Stimulated activated naive CD8-positive, alpha-beta T cell treated with anti-CD3 and anti-CD28 coated beads, Interleukin-15, Interleukin-2, amounts not matched to agents 100 ng/mL and 50 ng/mL, for 24 hours (primary cell): Measurements from ENCODE around the gene CBFA2T3.
A peak's percentile ranks its signal among the peaks of the same experiment; 100 is the strongest.

Experiments used
- H3K27ac Mint-ChIP-seq: one replicate; pipeline ENCODE4 v1.8.0; 2021; ENCODE audit warnings: mild to moderate bottlenecking, mixed read lengths
- H3K27me3 Mint-ChIP-seq: one replicate; pipeline ENCODE4 v1.8.0; 2021; ENCODE audit warnings: mixed read lengths
- H3K36me3 Mint-ChIP-seq: one replicate; pipeline ENCODE4 v1.8.0; 2021; ENCODE audit warnings: low read depth, mixed read lengths
- H3K4me1 Mint-ChIP-seq: one replicate; pipeline ENCODE4 v1.8.0; 2021; ENCODE audit warnings: low read depth, mixed read lengths
- H3K4me3 Mint-ChIP-seq: one replicate; pipeline ENCODE4 v1.8.0; 2021; ENCODE audit warnings: mild to moderate bottlenecking, mixed read lengths
- H3K9me3 Mint-ChIP-seq: one replicate; pipeline ENCODE4 v1.8.0; 2021; ENCODE audit warnings: mixed read lengths

CBFA2T3 gene

DNA sequence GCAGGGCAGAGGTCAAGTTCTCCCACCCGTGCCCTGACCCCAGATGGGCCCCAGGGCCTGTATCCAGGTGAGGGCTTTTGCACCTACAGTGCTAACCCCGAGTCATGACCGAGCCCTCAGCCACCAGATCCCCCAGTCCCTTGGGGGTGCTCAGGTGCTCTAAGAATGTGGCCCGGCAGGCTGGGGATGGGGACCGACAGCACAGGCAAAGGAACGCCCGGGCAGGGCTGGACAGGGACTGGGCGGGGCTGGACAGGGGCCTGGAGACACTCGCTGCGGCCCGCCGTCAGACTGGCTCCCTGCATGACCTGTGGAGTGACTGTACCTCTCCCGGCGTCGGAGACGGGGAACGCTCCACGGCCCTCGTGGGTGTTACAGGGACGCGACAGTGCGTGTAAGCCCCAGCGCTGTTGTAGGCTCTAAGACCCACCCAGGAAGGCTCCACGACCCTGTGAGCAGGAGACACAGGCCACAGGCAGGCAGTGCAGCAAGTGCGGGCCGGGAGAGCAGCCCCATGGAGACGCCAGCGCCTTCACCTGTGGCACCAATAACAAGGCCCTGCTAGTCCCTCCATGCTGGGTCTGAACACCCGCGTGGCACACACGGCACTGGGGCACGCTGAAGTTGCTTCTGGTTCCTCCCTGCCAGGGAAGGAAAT is 38.8 kb downstream of the CBFA2T3 start:
- H3K27ac Mint-ChIP-seq: no peak overlapping the region
- H3K4me1 Mint-ChIP-seq: peaks cover 8% of the 10 kb centered on the region
- no peaks in the 10 kb centered on the region for H3K36me3 Mint-ChIP-seq
- H3K9me3 Mint-ChIP-seq: no peaks in the 10 kb centered on the region
- peaks cover 34% of the 10 kb centered on the region for H3K27me3 Mint-ChIP-seq
- no peak overlapping the region for H3K4me3 Mint-ChIP-seq

DNA sequence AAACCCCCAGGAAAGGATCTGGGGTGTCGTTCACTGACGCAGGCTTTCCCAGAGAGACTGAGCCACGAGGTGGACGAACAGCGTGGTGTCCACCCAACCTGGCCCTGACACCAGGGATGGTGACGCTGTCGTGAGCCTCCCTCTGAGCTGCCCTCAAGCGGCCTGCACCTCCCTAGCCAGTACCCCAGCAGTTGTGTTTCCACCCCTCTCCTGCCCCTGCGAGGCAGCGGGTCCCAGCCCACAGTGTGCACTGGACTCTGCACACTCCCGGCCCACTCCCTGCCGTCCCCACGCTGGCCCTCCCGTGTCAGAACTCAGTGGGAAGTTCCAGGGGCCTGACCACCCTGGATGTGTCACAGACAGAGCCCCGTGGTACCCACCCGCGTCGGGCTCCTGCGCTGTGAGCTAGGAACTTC is 39.8 kb downstream of the CBFA2T3 start:
- no peaks in the 10 kb centered on the region for H3K36me3 Mint-ChIP-seq
- H3K4me3 Mint-ChIP-seq: no peak overlapping the region
- peaks cover 8% of the 10 kb centered on the region for H3K4me1 Mint-ChIP-seq
- no peaks in the 10 kb centered on the region for H3K9me3 Mint-ChIP-seq
- peaks cover 24% of the 10 kb centered on the region for H3K27me3 Mint-ChIP-seq
- no peak overlapping the region for H3K27ac Mint-ChIP-seq

GRCh38 chr16:88936556-88937205 is 40.3 kb downstream of the CBFA2T3 start:
- Mint-ChIP-seq H3K4me3 (no peak overlapping the region), H3K36me3 (no peaks in the 10 kb centered on the region), H3K9me3 (no peaks in the 10 kb centered on the region), H3K27me3 (peaks cover 22% of the 10 kb centered on the region), H3K4me1 (peaks cover 8% of the 10 kb centered on the region), H3K27ac (no peak overlapping the region)

GRCh38 chr16:88936008-88936555 is 40.9 kb downstream of the CBFA2T3 start:
- Mint-ChIP-seq H3K4me3 (peak overlapping the region; percentile 13), H3K27me3 (peaks cover 22% of the 10 kb centered on the region), H3K4me1 (peaks cover 8% of the 10 kb centered on the region), H3K36me3 (no peaks in the 10 kb centered on the region), H3K9me3 (no peaks in the 10 kb centered on the region), H3K27ac (no peak overlapping the region)

DNA sequence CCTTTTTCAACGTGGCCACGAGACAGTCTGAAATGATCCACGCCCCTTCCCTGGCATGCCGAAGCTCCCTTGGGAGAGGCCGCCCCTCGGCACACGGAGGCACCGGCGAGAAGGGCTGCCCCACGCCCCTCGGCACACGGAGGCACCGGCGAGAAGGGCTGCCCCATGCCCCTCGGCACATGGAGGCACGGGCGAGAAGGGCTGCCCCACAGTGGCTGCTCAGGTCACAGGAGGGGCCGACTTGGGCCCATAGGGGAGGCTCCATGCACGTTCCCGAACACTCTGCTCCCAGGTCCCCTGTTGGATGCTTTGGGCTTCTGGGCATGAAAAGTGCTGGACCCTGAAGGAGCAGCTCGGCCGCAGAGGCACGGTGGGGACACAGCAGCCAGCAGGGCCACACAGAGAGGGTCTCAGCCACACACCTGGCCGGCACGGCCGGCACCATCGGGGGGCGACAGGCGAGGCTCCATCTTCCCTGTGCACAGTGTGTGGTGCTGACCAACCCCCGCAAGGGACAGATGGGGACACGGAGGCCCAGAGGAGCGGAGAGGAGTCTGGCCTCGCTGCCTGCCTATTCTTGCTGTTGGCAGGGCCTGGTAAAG is 42.8 kb downstream of the CBFA2T3 start:
- Mint-ChIP-seq H3K27me3 (peaks cover 17% of the 10 kb centered on the region), H3K4me1 (peaks cover 5% of the 10 kb centered on the region), H3K4me3 (no peak overlapping the region), H3K27ac (no peak overlapping the region), H3K9me3 (no peaks in the 10 kb centered on the region), H3K36me3 (no peaks in the 10 kb centered on the region)

DNA sequence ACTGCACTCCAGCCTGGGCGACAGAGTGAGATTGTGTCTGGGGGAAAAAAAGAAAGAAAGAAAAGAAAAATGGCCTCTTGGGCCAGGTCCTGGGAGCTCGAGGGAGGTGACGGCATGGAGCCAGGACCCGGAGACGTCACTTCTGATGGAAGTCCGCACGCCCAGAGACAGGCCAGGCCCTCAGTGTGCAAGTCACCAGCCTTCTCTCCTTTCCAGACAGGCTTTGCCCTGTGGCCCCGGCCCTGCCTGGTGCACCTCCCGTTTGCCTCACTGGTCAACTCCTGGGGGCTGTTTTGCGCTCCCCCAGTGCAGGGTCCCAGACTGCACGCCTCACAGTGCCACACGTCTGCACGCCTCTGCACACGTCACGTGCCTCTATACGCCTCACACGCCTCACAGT is 44.1 kb downstream of the CBFA2T3 start:
- Mint-ChIP-seq H3K27ac (no peak overlapping the region), H3K36me3 (no peaks in the 10 kb centered on the region), H3K4me3 (no peak overlapping the region), H3K4me1 (no peaks in the 10 kb centered on the region), H3K27me3 (peaks cover 13% of the 10 kb centered on the region), H3K9me3 (no peaks in the 10 kb centered on the region)

- Mint-ChIP-seq H3K36me3 (no peaks in the 10 kb centered on the region), H3K4me3 (no peak overlapping the region), H3K9me3 (no peaks in the 10 kb centered on the region), H3K27me3 (peaks cover 4% of the 10 kb centered on the region), H3K4me1 (no peaks in the 10 kb centered on the region), H3K27ac (no peak overlapping the region)
Observed at GRCh38 chr16:88931936-88932335, 45.1 kb downstream of the CBFA2T3 start.

GRCh38 chr16:88931373-88931900 is 45.6 kb downstream of the CBFA2T3 start:
- H3K27me3 Mint-ChIP-seq: no peaks in the 10 kb centered on the region
- H3K4me3 Mint-ChIP-seq: no peak overlapping the region
- no peaks in the 10 kb centered on the region for H3K36me3 Mint-ChIP-seq
- H3K4me1 Mint-ChIP-seq: no peaks in the 10 kb centered on the region
- no peak overlapping the region for H3K27ac Mint-ChIP-seq
- H3K9me3 Mint-ChIP-seq: no peaks in the 10 kb centered on the region

DNA sequence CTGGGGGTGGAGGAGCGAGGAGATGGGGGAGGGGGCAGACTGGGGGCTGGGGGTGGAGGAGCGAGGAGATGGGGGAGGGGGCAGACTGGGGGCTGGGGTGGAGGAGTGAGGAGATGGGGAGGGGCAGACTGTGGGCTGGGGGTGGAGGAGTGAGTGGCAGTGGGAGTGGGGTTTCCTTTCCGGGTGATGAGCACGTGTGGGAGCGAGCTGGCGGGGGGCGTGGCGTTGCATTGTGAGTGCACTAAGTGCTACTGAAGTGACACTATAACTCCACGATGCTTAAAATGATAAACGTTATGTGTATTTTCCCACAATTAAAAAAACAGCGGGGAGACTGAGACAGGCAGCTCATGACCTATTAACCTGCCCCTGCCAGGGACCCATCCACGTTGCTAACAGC is 46.3 kb downstream of the CBFA2T3 start:
- Mint-ChIP-seq H3K36me3 (no peaks in the 10 kb centered on the region), H3K9me3 (no peaks in the 10 kb centered on the region), H3K27me3 (no peaks in the 10 kb centered on the region), H3K4me3 (no peak overlapping the region), H3K4me1 (no peaks in the 10 kb centered on the region), H3K27ac (no peak overlapping the region)

- no peaks in the 10 kb centered on the region for H3K4me1 Mint-ChIP-seq
- H3K36me3 Mint-ChIP-seq: no peaks in the 10 kb centered on the region
- no peaks in the 10 kb centered on the region for H3K9me3 Mint-ChIP-seq
- H3K4me3 Mint-ChIP-seq: no peak overlapping the region
- H3K27me3 Mint-ChIP-seq: no peaks in the 10 kb centered on the region
- no peak overlapping the region for H3K27ac Mint-ChIP-seq
Observed at GRCh38 chr16:88929091-88929445, 47.9 kb downstream of the CBFA2T3 start.

DNA sequence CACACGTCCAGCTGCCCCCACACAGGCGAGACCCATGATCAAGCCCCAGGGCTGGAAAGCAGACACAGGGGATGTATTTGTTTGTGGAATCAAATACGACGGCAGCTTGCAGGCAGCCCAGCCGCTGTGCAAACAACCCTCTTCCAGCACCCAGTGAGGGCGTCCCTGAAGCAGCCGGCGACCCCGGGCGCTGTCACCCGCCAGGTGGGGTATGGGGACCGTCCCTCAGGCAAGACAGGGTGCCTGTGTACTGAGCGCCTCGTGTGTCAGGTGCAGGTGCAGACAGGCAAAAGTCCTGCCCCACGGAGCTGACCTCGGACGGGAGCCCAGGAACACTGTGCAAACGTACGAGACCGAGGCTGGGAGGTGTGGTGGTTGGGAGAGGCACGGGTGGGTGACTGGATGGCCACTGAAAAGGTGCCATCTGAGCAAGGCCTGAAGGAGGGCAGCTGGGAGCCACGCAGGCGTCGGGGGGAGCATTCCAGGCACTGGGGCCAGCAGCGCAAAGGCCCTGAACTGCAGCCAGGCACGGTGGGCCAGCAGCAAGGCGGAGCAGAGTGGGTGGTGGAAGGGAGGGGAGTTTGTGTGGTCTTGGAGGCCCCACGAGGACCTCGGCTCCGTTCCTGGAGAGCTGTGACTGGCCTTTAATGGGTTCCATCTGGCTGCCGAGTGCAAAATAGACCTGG is 48.5 kb downstream of the CBFA2T3 start:
- Mint-ChIP-seq H3K27me3 (no peaks in the 10 kb centered on the region), H3K4me3 (no peak overlapping the region), H3K27ac (no peak overlapping the region), H3K9me3 (no peaks in the 10 kb centered on the region), H3K36me3 (no peaks in the 10 kb centered on the region), H3K4me1 (no peaks in the 10 kb centered on the region)

DNA sequence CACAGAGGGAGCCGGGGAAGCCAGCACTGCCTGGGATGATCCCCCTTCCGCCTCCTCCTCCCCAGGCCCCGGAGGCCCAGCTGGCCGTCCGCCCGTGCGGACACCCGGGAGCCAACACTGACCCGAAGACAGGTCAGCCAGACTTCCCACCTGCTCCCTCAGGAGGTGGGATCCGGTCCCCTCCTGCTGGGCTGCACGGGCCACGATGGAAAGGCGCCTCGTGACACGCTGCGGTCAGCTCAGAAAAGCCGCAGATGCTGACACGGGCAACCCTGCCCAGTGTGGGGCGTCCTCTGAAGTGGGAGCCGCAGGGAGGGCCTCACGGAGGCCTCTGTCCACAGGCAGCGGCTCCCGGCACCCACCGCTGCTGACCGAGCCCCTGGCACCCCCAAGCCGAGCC is 49.3 kb downstream of the CBFA2T3 start:
- Mint-ChIP-seq H3K36me3 (no peaks in the 10 kb centered on the region), H3K9me3 (no peaks in the 10 kb centered on the region), H3K27me3 (no peaks in the 10 kb centered on the region), H3K27ac (no peak overlapping the region), H3K4me3 (no peak overlapping the region), H3K4me1 (no peaks in the 10 kb centered on the region)

DNA sequence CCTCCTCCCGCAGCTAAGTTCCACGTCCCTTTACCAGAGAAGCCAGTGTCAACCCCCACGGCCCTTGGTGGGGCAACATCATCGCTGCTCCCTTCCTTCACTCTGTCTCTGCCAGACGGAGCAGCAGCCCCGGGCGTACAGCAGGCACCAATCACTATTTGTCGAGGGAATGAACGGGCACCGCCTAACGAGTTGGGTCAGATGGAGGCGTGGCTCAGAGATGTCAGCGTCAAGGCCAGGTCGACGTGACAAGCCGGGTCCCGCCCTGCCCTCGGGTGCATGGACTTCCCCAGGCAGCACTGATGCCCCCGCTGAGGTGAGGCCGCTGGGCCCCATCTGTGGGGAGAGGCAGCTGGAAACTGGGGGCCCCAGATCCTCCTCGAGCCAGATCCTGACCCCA is 50.0 kb downstream of the CBFA2T3 start:
- Mint-ChIP-seq H3K36me3 (no peaks in the 10 kb centered on the region), H3K4me3 (no peak overlapping the region), H3K4me1 (no peaks in the 10 kb centered on the region), H3K9me3 (no peaks in the 10 kb centered on the region), H3K27ac (no peak overlapping the region), H3K27me3 (no peaks in the 10 kb centered on the region)

GRCh38 chr16:88926374-88926990 is 50.5 kb downstream of the CBFA2T3 start:
- Mint-ChIP-seq H3K36me3 (no peaks in the 10 kb centered on the region), H3K27me3 (no peaks in the 10 kb centered on the region), H3K9me3 (no peaks in the 10 kb centered on the region), H3K4me1 (peaks cover 4% of the 10 kb centered on the region), H3K27ac (no peak overlapping the region), H3K4me3 (no peak overlapping the region)

DNA sequence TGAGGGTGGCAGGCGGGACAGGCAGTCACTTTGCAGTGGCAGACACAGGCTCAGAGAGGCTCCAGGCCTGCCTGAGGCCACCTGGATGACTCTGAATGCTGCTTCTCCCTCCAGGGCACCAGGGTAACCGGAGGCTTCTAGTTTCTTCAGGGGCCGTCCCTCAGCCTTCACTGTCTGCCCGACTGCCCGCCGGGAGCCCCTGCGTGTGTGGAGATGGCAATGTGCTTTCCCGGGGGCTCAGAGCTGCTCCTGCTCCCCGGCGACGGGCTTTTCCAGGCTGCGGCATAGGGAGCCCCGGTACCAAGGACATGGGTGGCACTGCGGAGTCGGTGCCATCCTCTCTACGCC is 51.5 kb downstream of the CBFA2T3 start:
- H3K27ac Mint-ChIP-seq: no peak overlapping the region
- peaks cover 10% of the 10 kb centered on the region for H3K4me1 Mint-ChIP-seq
- H3K27me3 Mint-ChIP-seq: no peaks in the 10 kb centered on the region
- no peak overlapping the region for H3K4me3 Mint-ChIP-seq
- no peaks in the 10 kb centered on the region for H3K9me3 Mint-ChIP-seq
- no peaks in the 10 kb centered on the region for H3K36me3 Mint-ChIP-seq
